GM12875 (cell line): ENCODE data around the gene BCAS3.
"Not testable (repeated sequence)": the region's sequence is repeated elsewhere in the genome, so short reads cannot be mapped to it uniquely, and the experiment has no call there.

Source experiments
- H3K4me3 ChIP-seq: one replicate; pipeline ENCODE4 v1.5.1; 2011; ENCODE audit warnings: low read depth, low read length, control low read depth
- TF ChIP-seq, protein P1 (sequence below): IDR thresholded peaks from 2 replicates; pipeline ENCODE4 v1.5.1; 2011; ENCODE audit warnings: low read depth, mild to moderate bottlenecking, control low read depth, inconsistent platforms, low read length, moderate library complexity, borderline replicate concordance; ENCODE audit not compliant: insufficient read depth

The BCAS3 gene

DNA sequence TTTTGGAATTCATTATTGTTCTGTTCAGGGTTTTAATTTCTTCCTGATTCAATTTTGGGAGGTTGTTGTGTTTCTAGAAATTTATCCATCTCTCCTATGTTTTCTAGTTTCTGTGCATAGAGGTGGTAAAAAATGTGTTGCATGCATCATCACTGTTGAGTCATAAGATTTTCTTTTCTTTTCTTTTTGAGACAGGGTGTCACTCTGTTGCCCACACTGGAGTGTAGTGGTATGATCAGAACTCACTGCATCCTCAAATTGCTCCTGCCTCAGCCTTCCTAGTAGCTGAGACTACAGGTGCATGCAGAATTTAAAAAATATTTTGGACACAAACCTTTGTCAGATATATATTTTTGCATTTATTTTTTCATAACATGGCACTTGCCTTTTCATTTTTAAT, 184.8 kb downstream of the BCAS3 start:
- TF ChIP-seq, protein P1, sequence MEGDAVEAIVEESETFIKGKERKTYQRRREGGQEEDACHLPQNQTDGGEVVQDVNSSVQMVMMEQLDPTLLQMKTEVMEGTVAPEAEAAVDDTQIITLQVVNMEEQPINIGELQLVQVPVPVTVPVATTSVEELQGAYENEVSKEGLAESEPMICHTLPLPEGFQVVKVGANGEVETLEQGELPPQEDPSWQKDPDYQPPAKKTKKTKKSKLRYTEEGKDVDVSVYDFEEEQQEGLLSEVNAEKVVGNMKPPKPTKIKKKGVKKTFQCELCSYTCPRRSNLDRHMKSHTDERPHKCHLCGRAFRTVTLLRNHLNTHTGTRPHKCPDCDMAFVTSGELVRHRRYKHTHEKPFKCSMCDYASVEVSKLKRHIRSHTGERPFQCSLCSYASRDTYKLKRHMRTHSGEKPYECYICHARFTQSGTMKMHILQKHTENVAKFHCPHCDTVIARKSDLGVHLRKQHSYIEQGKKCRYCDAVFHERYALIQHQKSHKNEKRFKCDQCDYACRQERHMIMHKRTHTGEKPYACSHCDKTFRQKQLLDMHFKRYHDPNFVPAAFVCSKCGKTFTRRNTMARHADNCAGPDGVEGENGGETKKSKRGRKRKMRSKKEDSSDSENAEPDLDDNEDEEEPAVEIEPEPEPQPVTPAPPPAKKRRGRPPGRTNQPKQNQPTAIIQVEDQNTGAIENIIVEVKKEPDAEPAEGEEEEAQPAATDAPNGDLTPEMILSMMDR: no peak
- no peak overlapping the region for H3K4me3 ChIP-seq

DNA sequence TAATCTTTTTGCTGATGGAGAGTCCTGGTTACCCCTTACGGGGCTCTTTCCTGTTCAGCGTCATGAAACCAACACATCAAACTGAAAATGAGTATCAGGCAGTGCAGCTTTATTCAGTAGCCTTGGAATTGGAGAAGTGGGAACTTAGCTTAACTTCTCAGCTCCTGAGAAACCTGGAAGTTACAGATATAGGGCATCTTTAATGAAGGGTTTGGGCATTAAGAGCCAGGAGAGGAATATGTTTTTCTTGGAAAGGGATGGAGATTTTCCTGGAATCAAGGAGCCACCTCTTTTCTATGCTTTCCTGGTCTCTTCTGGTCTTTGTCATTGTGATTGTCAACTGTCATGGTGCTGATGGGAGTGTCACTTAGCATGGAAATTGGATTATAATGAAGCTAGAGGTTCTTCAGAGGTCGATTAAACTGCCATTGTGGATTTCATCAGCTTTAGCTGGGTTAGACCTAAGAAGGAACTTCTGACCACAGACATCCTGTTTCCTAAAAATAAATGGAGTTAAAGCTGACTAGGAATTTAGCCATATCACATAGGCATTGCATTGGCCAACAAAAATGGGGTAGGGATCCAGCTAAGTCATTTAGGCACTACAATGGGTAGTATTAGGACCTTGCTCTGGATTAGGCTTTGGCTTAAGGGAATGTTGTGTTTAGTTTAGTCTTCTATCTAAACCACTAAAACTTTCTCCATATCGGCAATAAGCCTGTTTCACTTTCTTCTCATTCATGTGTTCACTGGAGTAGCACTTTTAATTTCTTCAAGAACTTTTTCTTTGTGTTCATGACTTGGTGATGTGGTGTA, 186.4 kb downstream of the BCAS3 start:
- no peak overlapping the region for H3K4me3 ChIP-seq

DNA sequence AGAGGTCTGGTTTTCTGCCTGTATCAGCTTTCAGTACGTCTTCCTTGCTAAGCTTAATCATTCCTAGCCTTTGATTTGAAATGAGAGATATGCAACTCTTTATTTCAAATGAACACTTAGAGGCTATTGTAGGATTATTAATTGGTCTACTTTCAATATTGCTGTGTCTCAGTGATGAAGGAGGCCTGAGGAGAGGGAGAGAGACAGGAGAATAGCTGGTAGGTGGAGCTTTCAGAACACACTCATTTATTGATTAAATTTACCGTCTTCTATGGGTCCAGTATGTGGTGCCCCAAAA, 187.0 kb downstream of the BCAS3 start:
- no peak overlapping the region for H3K4me3 ChIP-seq
- TF ChIP-seq, protein P1: no peak

More for the DNA sequence above, 186.4 kb downstream of the BCAS3 start:
- TF ChIP-seq, protein P1: no peak

DNA sequence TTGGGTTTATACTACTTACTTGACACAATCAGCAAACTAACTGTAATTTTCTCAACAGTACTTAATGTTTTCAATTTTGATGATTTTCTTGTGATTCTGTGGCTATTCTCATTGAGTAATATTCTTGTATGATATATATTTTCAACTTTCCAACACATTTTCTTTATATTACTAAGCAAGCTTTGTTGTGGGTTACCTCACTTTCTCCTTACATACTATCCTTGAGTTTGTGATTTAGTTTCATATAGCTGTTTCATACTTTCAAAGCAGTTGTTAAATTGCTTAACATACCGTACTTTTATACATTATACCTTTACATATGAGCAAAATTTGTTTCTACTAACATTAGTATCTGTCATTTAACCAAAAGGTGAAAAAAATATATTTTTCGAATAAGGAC, 197.1 kb downstream of the BCAS3 start:
- TF ChIP-seq, protein P1: no peak
- no peak overlapping the region for H3K4me3 ChIP-seq

DNA sequence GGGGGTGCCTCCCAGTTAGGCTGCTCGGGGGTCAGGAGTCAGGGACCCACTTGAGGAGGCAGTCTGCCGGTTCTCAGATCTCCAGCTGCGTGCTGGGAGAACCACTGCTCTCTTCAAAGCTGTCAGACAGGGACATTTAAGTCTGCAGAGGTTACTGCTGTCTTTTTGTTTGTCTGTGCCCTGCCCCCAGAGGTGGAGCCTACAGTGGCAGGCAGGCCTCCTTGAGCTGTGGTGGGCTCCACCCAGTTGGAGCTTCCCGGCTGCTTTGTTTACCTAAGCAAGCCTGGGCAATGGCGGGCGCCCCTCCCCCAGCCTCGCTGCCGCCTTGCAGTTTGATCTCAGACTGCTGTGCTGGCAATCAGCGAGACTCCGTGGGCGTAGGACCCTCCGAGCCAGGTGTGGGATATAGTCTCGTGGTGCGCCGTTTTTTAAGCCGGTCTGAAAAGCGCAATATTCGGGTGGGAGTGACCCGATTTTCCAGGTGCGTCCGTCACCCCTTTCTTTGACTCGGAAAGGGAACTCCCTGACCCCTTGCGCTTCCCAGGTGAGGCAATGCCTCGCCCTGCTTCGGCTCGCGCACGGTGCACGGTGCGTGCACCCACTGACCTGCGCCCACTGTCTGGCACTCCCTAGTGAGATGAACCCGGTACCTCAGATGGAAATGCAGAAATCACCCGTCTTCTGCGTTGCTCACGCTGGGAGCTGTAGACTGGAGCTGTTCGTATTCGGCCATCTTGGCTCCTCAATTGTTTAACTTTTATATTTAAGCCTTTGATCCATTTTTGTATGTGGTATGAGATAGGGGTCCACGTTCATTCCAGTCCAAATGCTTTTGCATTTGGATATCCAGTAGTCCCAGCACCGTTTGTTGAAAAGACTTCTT, 209.3 kb downstream of the BCAS3 start:
- not testable (repeated sequence) for H3K4me3 ChIP-seq

DNA sequence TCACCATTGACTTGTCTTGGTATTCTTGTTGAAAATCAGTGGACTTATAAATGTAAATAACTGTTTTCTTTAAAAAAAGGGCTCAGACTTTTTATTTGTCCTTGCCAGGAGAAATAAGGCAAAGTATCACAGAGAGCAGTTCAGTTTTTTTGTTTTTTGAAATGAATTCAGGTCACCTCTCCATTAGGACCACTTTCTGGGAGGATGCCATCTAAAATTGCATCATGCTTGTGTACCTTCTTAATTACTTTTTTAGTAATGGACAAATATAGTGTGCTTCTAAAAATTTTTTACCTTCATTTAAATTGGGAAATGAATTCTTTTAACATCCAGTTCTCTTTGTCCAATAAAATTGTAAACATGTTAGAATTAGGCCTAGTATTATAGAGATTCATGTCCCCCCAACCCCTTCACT, 210.0 kb downstream of the BCAS3 start:
- H3K4me3 ChIP-seq: no peak overlapping the region

More for the DNA sequence above, 210.0 kb downstream of the BCAS3 start:
- TF ChIP-seq, protein P1: no peak
